HG03039 (cell line): ENCODE measurements around the gene CDH4.

Experiments used
- ATAC-seq: cut with Tn5 transposase; IDR thresholded peaks from one replicate; pipeline ENCODE4 v1.9.1; 2021; ENCODE audit warnings: mild to moderate bottlenecking, moderate library complexity; ENCODE audit not compliant: unreplicated experiment

Gene CDH4

DNA sequence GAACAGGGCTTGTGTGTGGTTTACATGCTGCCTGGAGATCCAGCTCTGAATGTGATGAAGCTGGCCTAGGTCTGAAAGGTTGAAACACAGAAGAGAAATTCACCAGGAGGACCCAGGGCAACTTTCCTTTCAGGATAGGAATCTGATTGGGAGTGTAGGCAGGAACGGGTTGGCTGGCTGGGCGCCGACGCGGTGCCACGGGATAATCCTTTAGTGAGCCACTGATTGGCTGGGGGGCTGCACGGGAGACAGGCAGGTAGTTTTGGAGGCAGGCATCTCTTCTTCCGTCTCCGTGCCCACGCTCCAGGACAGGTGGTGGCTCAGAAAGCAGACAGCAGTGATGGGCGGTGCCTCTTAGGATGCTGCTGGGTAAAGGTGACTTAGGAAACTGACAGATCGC is 294.6 kb downstream of the CDH4 start:
- ATAC-seq: no peak

DNA sequence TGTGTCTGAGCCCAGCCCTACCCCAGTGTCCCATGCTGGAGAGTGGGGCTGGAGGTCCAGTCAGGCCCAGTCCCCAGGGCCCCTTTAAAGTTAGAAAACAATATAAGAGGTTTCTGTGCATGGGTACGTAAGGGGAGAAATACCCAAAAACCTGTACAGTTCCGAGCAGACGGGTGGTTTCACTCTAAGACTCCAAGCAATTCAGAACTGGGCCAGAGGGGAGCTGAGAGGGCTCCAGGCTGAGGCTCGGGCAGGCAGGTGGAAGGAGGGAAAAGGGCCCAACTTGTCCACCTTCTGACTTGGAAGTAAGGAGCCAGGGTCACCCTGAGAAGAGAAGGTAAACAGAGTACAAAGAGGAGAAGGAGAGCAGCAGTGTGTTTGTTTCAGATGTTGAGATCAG is 296.0 kb downstream of the CDH4 start:
- ATAC-seq: no peak

DNA sequence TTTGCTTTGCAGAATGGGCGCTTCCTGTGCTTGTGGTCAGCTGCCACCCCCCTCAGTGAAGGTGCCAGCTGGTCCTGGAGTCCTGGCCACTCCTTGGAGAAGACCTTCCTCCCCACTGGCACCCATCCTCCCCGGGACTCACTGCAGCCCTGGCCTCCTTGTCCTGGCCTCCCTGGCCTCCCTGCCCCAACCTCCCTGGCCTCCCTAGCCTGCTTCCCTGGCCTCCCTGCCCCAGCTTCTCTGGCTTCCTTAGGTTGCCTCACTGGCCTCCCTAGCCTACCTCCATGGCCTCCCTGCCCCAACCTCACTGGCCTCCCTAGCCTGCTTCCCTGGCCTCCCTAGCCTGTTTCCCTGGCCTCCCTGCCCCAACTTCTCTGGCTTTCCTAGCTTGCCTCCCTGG is 297.8 kb downstream of the CDH4 start:
- ATAC-seq: no peak

DNA sequence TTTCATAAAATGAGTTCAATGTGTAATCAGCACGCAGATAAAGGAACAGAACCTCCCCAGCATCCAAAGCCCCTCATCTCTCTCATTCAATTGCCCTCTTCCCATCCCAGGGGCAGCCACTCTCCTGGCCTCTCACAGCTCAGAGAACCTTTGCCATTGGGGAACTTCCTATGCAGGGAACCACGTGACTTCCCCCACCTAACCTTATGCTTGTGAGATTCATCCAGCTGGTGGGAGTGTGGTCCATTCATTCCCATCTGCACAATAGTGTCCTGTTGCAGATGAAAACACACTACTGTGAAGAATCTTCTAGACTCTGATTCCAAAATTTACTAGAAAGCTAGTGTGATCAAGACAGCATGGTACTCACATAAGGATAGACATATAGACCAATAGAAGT is 299.3 kb downstream of the CDH4 start:
- no peak for ATAC-seq

DNA sequence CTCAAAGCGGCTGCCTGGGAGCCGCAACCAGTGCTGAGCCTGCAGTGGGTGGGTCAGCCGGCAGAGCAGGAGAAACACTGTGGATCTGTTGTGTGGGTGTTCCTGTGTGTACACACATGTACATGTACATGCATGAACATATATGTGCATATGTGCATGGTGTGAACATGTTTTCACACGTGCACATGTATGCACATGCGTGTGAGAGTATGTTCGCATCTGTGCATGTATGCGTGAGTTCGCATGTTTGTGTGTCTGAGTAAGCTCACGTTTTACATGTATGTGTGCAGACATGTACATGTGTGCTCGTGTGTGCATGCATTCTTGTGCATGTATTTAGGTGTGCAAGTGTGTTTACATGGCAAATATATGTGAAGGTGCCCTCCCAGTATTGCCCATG is 302.6 kb downstream of the CDH4 start:
- no peak for ATAC-seq

DNA sequence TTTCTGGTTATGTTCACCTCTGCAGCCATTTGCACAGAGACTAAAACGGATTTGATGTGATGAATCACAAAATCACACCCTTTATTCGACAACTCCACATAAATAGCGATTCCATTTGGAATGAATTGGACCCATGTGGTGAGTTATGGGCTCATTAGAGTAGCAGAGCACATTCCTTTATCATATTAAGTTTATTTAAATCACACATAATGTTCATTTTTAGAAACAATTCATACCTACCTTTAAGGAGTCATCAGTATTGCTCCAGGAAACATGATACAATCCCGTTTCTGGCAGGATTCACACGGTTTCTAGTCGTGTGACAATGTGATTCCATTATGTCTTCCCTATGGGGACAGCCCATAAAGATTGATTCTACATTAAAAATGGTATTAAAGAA is 303.5 kb downstream of the CDH4 start:
- no peak for ATAC-seq

DNA sequence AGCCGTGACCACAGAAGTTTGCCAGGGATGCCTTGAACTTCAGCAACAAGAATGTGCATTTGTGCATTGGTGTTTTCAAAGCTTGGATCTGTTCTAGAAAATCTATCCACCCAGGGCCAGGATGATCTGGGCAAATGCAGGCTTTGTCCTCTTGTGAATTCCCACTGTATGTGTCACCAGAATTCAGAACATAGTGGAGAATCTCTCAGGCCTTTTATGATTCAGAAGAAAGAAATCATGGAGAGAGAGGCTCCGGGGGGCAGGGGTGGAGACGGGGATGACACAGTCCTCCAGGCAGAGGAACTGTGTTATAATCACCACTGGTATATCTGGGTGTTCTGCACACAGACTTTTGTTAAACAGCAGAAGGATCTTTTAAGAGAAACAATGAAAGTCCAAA is 304.1 kb downstream of the CDH4 start:
- ATAC-seq: no peak

DNA sequence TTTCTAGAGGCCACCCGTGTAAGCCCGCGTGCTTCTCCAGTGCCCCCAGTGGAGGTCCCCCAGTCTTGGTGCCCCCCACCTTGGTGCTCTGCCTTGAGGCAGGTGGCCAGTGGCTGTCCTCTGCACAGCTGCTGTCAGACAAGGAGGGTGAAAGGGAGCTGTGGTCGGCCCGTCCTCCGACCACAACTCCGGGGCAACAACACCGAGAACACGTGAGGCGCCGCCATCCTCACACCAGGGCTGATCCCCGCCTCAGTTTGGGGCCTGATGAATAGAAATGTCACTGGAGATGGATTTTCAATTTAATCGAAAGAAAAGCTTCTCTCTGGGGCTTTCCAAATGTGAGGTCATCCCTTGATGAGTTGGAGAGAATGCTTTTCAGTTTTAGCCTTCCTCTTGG is 304.6 kb downstream of the CDH4 start:
- ATAC-seq: no peak

DNA sequence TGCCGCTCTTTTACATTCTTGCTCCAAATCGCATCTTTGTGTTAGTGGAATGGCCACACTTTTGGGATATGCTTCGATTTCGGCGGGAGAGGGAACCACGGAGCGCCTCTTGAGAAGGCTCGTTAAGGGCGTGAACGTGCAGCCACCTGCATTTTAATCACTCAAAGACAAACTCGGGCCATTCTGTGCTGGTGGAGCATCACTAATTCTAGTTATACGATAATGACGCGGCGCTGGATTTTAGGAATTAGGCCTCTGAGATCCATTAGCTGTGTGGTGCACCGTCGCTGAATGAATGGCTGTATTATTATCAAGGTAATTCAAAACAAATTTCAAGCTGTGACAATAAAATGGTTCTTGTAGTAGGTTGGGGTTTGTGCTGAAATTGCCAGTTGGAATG is 305.6 kb downstream of the CDH4 start:
- ATAC-seq: no peak

DNA sequence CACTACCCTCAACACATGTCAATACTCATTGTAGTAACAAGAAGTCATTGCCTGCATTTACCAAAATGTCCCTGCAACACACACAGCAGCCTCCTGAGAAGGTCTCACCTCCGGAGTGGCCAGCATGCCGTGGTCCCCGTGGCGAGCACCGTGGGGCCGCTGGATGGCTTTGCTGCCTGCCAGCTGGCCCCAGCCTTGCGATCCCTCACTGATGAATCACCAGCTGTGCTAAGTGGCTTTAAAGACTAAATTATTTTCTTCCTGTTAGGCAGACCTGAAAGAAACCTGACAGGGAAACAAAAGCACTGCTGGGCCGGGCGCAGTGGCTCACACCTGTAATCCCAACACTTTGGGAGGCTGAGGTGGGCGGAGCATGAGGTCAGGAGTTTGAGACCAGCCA is 306.7 kb downstream of the CDH4 start:
- ATAC-seq: no peak

DNA sequence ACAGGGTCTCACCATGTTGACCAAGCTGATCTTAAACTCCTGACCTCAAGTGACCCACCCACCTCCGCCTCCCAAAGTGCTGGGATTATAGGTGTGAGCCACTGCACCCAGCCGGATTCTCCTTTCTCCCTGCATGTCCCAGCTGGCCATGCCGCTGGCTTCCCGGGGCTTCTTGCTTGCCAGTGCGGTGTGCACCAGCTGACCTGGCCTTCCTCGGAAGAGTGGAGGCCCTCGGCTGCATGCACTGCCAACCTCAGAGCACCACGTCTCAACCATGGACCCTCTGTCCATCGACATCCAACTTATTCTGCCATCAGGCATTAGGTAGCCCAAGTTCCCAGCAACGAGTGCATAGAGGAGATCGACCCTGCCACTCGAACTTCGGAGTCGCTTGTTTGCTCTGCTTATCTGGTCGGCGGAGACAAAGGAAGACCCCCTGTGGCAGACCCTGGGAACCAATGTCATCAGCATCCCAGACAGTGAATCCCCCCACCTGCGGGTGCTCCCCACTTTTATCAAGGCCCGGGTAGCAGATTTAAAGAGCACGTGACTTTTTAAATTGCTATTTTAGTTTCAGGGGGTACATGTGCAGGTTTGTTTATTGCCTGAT is 307.8 kb downstream of the CDH4 start:
- ATAC-seq: no peak

DNA sequence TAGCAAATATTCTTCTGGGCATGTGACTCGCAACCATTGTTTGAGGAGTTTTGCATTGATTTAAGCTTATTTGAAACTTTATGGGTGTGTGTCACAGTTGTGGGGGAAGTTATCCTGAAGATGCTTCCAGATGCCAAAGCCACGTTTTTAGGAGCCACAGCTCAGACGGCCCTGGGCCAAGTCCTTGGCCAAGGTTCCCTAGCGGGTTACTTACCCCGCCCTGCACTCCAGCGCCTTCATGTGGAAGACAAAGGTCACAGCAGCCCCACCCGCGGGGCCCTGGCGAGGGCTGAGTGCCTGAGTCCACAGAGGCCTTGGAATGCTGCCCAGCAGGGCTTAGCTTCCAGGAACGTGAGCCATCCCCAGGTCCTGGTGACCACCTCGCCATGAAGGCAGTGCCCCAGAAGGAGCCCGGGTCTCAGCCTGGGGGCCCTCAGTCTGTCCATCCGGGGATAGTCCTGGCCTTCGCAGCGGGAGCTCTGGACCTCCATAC is 308.3 kb downstream of the CDH4 start:
- ATAC-seq: no peak

DNA sequence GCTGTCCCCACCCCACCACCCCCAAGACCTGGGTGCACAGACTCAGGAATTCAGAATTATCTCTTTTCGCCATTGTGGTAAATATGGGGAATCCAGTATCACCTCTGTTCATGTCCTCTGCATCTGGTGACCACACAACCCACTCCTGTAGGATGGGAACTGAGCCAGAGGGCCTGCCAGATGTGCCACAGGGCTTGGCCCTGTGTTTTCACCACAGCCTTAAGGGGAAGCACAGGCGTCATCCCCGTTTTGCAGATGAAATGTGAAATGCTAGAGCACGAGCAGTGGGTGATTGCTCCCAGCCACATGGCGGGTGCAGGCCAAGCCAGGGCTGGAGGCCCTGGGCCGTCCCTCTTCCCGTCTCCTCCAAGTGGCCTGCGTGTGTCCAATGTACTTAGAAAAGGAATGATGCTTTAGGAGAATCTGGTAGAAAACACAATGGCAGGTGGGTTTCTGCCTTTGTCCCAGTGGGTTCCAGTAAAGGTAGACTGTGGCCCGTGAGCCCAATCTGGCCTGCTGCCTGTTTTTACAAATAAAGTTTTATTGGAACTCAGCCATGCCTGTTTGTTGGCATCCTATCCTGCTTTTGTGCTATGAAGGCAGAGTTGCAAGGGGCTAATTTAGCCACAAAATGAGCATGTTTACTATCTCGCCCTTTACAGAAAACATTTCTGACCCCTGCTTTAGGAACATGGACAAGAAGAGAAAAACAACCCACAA is 309.2 kb downstream of the CDH4 start:
- no peak for ATAC-seq

DNA sequence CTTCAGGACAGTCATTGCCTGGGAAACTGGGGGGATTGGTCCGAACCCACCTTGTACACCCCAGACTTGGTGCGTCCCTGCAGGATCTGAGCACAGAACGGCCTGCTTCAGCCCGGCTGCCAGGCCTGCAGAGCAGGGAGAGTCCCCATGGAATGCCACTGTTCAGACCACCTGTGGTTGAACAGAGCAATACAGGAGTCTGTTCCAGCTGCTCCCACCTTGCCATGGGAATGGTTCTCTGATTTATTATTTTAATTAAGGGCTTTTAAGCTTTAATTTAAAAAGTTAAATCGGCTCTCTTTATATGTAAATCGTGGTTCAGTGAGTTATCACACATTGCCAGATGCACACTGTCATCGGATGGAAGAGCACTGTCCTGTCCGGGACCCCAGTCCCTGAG is 310.4 kb downstream of the CDH4 start:
- ATAC-seq: no peak

DNA sequence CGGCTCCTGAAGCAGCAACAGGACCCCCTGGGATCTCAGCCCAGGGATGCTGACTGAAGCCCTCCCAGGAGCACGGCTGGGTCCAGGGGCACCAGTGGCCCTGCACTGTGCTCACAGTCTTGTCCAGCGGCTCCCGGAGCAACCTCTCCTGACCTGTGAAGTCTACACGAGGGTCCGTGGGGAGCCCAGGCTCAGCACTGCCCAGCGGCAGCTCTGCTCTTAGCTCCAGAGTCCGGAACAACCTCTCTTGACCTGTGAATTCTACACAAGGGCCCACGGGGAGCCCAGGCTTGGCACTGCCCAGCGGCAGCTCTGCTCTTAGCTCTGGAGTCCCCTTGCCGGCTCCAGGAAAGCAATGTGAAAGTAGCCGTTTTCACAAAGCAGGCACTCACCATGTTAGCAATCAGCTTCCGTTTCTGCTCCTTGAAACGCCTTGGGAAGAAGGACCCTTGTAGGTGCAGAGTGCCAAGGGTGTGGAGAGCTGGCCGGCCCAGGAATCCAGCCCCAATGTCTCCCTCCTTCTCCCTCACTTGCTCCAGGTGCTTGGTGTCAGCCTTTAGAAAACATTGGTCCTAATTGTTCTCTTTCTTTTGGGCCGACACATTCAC is 310.9 kb downstream of the CDH4 start:
- ATAC-seq: no peak

DNA sequence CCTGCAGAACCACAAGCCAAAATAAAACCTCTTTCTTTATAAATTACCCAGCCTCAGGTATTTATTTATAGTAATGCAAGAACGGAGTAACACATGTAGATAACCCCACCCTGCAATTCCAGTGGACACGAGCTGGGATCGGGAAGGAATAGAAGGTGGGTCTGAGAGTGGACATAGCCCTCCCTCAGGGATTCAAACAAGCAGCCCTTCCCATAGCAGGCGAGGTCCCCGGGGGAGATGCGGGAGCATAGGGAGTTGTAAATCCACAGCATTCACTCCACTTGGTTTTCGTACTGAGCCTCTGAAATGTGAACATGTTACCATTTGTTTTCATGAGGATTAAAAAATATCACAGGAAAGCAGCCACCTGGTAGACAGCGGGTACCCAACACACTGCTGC is 312.6 kb downstream of the CDH4 start:
- no peak for ATAC-seq

DNA sequence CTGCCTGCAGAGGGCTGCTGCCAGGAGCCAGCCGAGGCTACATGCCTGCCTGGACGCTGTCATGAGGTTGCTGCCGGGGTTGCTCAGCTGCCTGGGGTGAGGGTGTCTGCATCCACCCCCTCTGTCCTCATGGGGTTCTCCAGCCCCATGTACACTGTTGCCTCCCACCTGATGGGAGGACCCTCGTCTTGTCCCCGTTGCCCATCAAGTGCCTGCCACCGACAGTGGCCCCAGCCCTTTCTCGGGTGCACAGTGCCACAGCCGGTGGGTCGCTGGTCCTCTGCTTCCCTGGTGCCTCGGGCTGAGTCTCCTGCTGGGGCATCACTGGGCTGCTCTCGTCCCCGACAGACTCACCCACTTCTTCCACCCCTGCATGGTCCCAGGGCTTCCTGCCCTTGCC is 313.7 kb downstream of the CDH4 start:
- no peak for ATAC-seq

DNA sequence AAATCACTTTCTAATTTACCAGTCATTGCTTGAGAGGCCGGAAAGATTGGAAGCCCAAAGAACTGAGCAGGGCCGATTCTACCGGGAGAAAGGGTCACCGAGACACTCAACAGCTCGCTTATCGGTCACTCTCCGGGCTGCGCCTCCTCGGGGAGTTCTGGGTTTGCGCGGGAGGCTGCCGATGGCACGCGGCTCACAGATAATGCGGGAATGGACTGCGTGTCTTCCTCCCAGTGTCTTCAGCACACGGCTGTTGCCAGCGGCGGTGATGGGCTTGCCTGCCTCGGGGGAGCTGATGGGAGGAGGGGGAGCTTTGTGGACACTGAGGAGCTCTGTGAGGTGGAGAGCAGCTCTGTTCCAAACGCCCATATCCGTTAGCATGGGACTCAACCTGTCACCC is 314.6 kb downstream of the CDH4 start:
- no peak for ATAC-seq

DNA sequence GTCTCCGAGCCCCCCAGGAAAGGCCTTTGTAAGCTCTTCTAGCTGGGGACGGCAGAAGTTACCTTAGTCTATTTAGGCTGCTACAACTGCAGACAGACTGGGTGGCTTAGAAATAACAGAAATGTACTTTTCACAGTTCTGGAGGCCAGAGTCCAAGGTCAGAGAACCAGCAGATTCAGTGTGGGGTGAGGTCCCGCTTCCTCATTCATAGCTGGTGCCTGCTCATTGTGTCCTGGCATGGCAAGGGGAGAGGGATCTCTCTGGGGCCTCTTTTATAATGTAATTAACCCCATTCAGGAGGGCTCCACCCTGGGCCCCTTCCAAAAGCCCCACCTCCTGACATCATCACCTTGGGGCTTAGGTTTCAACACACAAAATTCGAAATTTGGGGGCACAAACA is 315.1 kb downstream of the CDH4 start:
- ATAC-seq: no peak

DNA sequence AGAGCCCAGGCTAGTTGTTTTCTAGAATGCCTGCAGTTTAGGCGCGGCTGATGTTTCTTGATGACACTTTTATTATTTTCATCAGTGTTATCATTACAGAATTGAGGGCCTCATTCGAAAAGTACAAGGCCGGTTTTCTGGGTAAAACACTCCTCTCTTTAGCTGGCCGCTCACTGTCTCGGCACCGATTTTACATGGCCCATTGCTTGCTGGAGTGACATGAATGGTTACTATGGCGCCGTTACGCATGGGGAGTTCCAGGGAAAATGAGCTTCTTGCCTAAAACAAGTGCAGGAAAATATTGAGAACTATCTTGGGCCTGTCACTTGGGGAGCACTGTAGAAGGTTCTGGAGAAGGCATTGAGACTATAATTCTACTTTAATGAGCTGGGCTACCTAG is 317.8 kb downstream of the CDH4 start:
- no peak for ATAC-seq

DNA sequence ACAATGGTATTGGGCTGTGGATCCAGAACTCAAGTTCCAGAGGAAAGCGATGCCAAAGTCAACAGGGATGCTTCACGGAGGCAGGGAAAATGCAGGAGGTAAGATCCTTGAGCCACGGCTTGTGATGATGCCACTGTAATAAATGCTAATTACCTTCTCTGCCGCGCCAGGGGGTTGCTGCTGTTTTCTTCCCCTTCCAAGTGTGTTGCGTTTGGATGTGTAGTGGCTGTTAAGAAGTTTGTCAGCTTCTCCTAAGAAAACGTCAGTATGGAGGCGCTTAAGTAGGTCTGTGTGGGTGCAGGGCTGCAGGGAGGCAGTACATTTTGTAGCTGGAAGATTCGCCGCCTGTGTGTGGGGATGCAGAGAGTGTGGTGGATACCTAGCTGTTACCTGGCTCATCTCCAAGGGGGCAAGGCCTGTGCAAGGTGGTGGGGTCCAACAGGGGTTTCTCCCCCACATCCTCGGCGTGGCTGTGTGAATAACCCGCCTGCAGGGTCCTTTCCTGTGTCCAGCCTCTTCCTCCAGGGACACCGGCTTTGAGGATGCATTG is 318.7 kb downstream of the CDH4 start:
- no peak for ATAC-seq

DNA sequence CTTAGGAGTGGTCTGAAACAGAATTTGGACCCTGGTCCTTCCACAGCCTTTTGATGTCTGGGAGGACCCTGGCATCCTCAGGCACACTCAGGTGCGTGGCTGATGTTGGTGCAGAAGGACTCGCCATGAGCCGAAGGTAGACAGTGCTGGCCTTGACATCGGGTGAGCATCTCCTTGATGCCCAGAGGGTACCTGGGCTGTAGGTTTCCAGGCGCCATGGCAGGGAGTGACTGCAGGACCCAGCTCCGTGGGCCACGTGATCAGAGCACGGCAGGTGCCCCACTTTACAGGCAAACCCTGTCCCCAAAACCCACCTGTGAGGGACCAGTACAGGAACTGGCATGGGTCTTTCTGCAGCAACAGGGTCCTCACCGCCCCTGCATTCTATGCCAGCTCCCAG is 319.2 kb downstream of the CDH4 start:
- no peak for ATAC-seq
